Epidermal melanocyte (primary cell): ENCODE measurements around the gene TRAM1L1.

Experiments
- DNase-seq: peaks from one replicate; pipeline ENCODE4 v3.0.0; 2011; ENCODE audit warnings: low spot score; ENCODE audit not compliant: insufficient read length

Gene TRAM1L1

GRCh38 chr4:117084866-117085701, at the start of gene TRAM1L1:
Gene TRAM1L1, minus strand, starts transcription at chr4:117085576. Its CDS starts 183 bp downstream, at chr4:117085393.
- DNase-seq: peak; percentile 54

GRCh38 chr4:117134386-117134785, 49.0 kb upstream of the TRAM1L1 start:
- DNase-seq: peak; percentile 29

GRCh38 chr4:117096886-117097285, 11.5 kb upstream of the TRAM1L1 start:
- no peak for DNase-seq

GRCh38 chr4:117096462-117096861, 11.1 kb upstream of the TRAM1L1 start:
- DNase-seq: no peak

GRCh38 chr4:117093571-117093970, 8.2 kb upstream of the TRAM1L1 start:
- DNase-seq: no peak

GRCh38 chr4:117077760-117078159, 7.6 kb downstream of the TRAM1L1 start:
- no peak for DNase-seq

GRCh38 chr4:117068120-117068519, 17.3 kb downstream of the TRAM1L1 start:
- DNase-seq: no peak

GRCh38 chr4:117063961-117064696, 21.2 kb downstream of the TRAM1L1 start:
- DNase-seq: no peak

- DNase-seq: no peak
Observed at GRCh38 chr4:117042962-117043361, 42.4 kb downstream of the TRAM1L1 start.
